Astrocyte of the cerebellum (primary cell): Measurements from ENCODE around the gene UBE4B.

Experiments
- DNase-seq: peaks from one replicate; pipeline ENCODE4 v3.0.0-alpha.2; 2011; ENCODE audit warnings: low read depth
- H3K4me3 ChIP-seq: 2 replicates; pipeline ENCODE4 v1.5.1; 2011; ENCODE audit warnings: mild to moderate bottlenecking, low read depth, low read length, moderate library complexity
- in situ Hi-C: cut with HindIII; loops from 2 replicates; pipeline ENCODE4 v1.10.0; 2017; ENCODE audit warnings: low sequenced_read_pairs
- TF ChIP-seq, protein P1 (sequence below): IDR thresholded peaks from 2 replicates; pipeline ENCODE4 v1.5.1; 2012; ENCODE audit warnings: low read length, low read depth, moderate library complexity, mild to moderate bottlenecking; ENCODE audit errors: missing control alignments

Gene UBE4B

DNA sequence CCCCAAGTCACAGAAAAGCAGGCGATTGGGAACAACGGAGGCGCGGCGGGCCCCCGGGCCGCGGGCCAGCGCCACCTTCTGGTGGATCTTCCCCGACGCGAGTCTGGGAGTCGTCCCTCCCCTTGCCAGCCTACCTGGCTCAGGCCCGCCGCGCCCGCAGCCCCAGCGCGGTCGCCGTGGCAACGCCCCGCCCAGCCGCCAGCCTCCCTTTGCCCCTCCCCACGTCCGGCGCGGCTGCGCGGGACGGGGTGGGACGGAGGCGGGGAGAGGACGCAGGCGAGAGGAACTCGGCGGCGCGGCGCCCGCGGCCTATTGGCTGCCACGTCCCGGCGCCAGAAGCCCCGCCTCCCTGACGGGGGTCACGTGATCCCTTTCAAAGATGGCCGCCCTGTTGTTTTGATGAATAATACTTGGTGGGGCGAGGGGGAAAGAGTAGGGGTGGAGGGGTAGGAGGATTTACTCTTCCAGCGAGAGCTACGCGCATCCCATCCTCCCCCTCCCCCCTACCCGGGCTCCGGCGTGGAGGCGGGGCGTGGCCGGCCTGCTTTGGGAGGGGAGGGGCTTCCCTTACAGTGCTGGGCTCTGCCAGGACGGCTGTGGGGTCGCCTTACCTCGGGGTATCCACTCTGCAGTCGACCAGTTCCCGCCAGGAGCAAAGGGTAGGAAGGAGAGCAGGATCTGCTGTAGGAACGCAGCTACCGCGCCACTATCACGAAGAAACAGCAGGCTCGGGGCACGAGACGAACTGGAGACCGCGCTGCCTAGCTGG, at the start of gene UBE4B:
UBE4B (plus strand) TSS at position 369 of the 769 bp plus-strand sequence. CDS start 713 bp downstream, outside the sequence.
- in situ Hi-C loops: no loop called here
- TF ChIP-seq, protein P1, sequence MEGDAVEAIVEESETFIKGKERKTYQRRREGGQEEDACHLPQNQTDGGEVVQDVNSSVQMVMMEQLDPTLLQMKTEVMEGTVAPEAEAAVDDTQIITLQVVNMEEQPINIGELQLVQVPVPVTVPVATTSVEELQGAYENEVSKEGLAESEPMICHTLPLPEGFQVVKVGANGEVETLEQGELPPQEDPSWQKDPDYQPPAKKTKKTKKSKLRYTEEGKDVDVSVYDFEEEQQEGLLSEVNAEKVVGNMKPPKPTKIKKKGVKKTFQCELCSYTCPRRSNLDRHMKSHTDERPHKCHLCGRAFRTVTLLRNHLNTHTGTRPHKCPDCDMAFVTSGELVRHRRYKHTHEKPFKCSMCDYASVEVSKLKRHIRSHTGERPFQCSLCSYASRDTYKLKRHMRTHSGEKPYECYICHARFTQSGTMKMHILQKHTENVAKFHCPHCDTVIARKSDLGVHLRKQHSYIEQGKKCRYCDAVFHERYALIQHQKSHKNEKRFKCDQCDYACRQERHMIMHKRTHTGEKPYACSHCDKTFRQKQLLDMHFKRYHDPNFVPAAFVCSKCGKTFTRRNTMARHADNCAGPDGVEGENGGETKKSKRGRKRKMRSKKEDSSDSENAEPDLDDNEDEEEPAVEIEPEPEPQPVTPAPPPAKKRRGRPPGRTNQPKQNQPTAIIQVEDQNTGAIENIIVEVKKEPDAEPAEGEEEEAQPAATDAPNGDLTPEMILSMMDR: peak; percentile 75
- peak; percentile 94 for DNase-seq
- peak within 1 kb of the TSS; percentile 85 for H3K4me3 ChIP-seq

- no peak for DNase-seq
- no peak overlapping the region for H3K4me3 ChIP-seq
- in situ Hi-C loops: no loop called here
- TF ChIP-seq, protein P1: no peak
Observed at GRCh38 chr1:9984253-9984652, 48.5 kb upstream of the UBE4B start.

DNA sequence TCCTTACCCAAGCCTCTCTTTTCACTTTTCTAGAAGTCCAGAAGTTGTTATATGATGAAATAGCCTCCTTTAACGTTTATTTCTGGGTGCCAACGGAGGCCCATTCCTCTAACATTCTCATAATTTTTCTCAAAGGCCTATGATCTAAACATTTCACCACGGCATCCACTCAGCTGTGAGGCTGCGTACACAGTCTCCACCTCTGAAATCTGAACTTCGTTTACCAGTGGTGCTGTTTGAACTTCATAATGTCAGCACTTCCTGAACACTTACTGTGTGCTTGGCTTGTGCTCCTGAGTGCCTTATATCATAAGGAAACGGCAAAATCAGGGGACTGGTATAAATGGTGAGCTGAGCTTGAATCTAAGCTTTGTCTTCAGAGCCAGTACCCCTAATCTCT, 47.8 kb upstream of the UBE4B start:
- in situ Hi-C loops: loop anchor here (5.0 kb wide), 1 partner anchor 93 kb away; no protein-coding TSS in a partner anchor
- TF ChIP-seq, protein P1: no peak
- no peak for DNase-seq
- H3K4me3 ChIP-seq: no peak overlapping the region

- TF ChIP-seq, protein P1: no peak
- no peak overlapping the region for H3K4me3 ChIP-seq
- no peak for DNase-seq
- in situ Hi-C loops: loop anchor here (5.0 kb wide), 1 partner anchor 97 kb away; no protein-coding TSS in a partner anchor
Observed at GRCh38 chr1:9989773-9990172, 43.0 kb upstream of the UBE4B start.

GRCh38 chr1:9990944-9991343, 41.8 kb upstream of the UBE4B start:
- TF ChIP-seq, protein P1: no peak
- no peak overlapping the region for H3K4me3 ChIP-seq
- no peak for DNase-seq
- in situ Hi-C loops: no loop called here

GRCh38 chr1:9992910-9993309, 39.8 kb upstream of the UBE4B start:
- TF ChIP-seq, protein P1: no peak
- no peak for DNase-seq
- in situ Hi-C loops: no loop called here
- no peak overlapping the region for H3K4me3 ChIP-seq
